Right ventricle myocardium inferior (tissue), 1 donor: ENCODE measurements around the gene P2RY2. TPM values are rescaled to one million over a fixed set of nuclear protein-coding genes. Genes with fewer than 3 reads are reported as not detected.

ENCODE experiments used
- total RNA-seq: library from RNA; stranded (reverse); fragmentation: NEBNext Ultra II Directional; extraction: Animal tissue kit (Norgen Biotek cat#: 25700); gene quantifications from one replicate; pipeline ENCODE4 v1.2.1, GENCODE V29; 2021
- donor health status: DM: no; HTN: yes; CAD: no; lungs with severe emphysema.

Gene P2RY2
- total RNA-seq, 1 donor from 2014 or later, result 20.0 TPM

Other genes starting within 250 kb of the P2RY2 start
- 36.6 TPM for gene FCHSD2, start 76.0 kb upstream of the P2RY2 start, total RNA-seq
- 2.8 TPM for gene P2RY6, start 54.1 kb downstream of the P2RY2 start, total RNA-seq
- 57.1 TPM for gene ARHGEF17, start 90.0 kb downstream of the P2RY2 start, total RNA-seq
- 2.3 TPM for gene RELT, start 158.1 kb downstream of the P2RY2 start, total RNA-seq